Measurements from ENCODE around the gene SYNGAP1.
"Not testable (repeated sequence)": the region's sequence is repeated elsewhere in the genome, so short reads cannot be mapped to it uniquely, and the experiment has no call there.

The SYNGAP1 gene

GRCh38 chr6:33419580-33420490 is at the start of gene SYNGAP1:
Gene SYNGAP1, plus strand, starts transcription at chr6:33420065. Its CDS starts 200 bp downstream, at chr6:33420265.
- DNase-seq = no peak

GRCh38 chr6:33371901-33372300 is 48.0 kb upstream of the SYNGAP1 start:
- DNase-seq = not testable (repeated sequence)

GRCh38 chr6:33372526-33373123 is 47.2 kb upstream of the SYNGAP1 start:
- no peak for DNase-seq

GRCh38 chr6:33373960-33374910 is 45.6 kb upstream of the SYNGAP1 start:
- DNase-seq = peak; percentile 7

- DNase-seq = no peak
These were observed 44.7 kb upstream of the SYNGAP1 start for GRCh38 chr6:33375143-33375671.

GRCh38 chr6:33377171-33377570 is 42.7 kb upstream of the SYNGAP1 start:
- DNase-seq = no peak

- DNase-seq = not testable (repeated sequence)
These were observed 40.7 kb upstream of the SYNGAP1 start for GRCh38 chr6:33379184-33379583.

GRCh38 chr6:33380272-33380981 is 39.4 kb upstream of the SYNGAP1 start:
- DNase-seq = no peak

- DNase-seq = no peak
These were observed 36.3 kb upstream of the SYNGAP1 start for GRCh38 chr6:33383427-33384185.

GRCh38 chr6:33384581-33385020 is 35.3 kb upstream of the SYNGAP1 start:
- DNase-seq = no peak

- no peak for DNase-seq
These were observed 29.7 kb upstream of the SYNGAP1 start for GRCh38 chr6:33390173-33390572.

- no peak for DNase-seq
These were observed 29.0 kb upstream of the SYNGAP1 start for GRCh38 chr6:33390767-33391277.

GRCh38 chr6:33391278-33391921 is 28.5 kb upstream of the SYNGAP1 start, which contains the start of gene KIFC1:
Gene KIFC1, plus strand, starts transcription at chr6:33391823. Its CDS starts 163 bp downstream, at chr6:33391986.
- DNase-seq = peak; percentile 100

GRCh38 chr6:33391922-33392594 is 27.8 kb upstream of the SYNGAP1 start:
- DNase-seq = peak; percentile 10

- DNase-seq = no peak
These were observed 27.3 kb upstream of the SYNGAP1 start for GRCh38 chr6:33392595-33392948.

GRCh38 chr6:33392979-33393378 is 26.9 kb upstream of the SYNGAP1 start:
- no peak for DNase-seq

GRCh38 chr6:33397541-33397940 is 22.3 kb upstream of the SYNGAP1 start:
- no peak for DNase-seq

GRCh38 chr6:33398601-33399000 is 21.3 kb upstream of the SYNGAP1 start:
- DNase-seq = not testable (repeated sequence)

GRCh38 chr6:33399881-33400280 is 20.0 kb upstream of the SYNGAP1 start:
- not testable (repeated sequence) for DNase-seq

- DNase-seq = no peak
These were observed 15.0 kb upstream of the SYNGAP1 start for GRCh38 chr6:33404884-33405283.

Measured in CD4-positive, alpha-beta T cell treated with Interleukin-4 for 4 hours (primary cell).